Stimulated activated CD8-positive, alpha-beta memory T cell treated with anti-CD3 and anti-CD28 coated beads, Interleukin-15, amount 100 ng/mL, for 24 hours (primary cell): ENCODE data around the gene GMFB.

ENCODE experiments used
- DNase-seq: peaks from one replicate; pipeline ENCODE4 v3.0.0-alpha.2; 2020; ENCODE audit warnings: low read depth

GMFB gene

GRCh38 chr14:54425537-54426274 lies 63.1 kb downstream of the GMFB start:
- DNase-seq = no peak

GRCh38 chr14:54425068-54425467 lies 63.7 kb downstream of the GMFB start:
- no peak for DNase-seq
